CD4-positive, alpha-beta T cell treated with Interleukin-15 for 1 hour (primary cell): ENCODE results near the gene SWAP70.
A peak's percentile ranks its signal among the peaks of the same experiment; 100 is the strongest.
"Not testable (repeated sequence)": the region's sequence is repeated elsewhere in the genome, so short reads cannot be mapped to it uniquely, and the experiment has no call there.

Source experiments
- DNase-seq: peaks from one replicate; pipeline ENCODE4 v3.0.0-alpha.2; 2020

The SWAP70 gene

DNA sequence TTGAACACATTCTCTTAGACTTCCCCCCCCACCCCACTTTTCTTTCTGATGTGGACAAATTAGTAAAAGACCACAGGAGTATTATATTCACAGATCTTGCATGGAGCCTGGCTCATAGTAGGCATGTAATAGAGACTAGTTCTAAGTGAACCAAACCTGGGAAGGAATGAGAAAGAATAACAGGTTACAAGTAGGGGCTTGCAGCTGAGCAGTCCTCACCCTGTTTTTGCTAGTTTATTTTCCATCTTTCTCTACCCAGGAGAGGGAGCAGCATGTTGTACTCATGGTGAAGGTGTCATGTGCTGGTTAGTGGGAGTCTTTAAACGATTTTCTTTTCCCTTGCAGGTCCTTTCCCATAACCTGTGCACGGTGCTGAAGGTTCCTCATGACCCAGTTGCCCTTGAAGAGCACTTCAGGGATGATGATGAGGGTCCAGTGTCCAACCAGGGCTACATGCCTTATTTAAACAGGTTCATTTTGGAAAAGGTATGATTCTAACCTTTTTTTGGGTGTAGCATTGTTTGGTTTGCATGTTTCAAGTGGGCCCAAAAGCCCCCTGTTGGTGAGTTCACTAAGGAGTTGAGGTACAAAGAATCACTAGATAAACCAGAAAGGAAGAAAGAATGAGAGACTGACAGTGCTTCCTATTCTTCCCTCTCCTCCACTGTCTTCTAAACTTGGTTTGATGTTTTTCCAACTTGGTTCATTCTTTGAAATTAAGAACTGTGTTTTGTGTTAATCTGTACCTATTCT is 30.1 kb downstream of the SWAP70 start:
- DNase-seq, result no peak

DNA sequence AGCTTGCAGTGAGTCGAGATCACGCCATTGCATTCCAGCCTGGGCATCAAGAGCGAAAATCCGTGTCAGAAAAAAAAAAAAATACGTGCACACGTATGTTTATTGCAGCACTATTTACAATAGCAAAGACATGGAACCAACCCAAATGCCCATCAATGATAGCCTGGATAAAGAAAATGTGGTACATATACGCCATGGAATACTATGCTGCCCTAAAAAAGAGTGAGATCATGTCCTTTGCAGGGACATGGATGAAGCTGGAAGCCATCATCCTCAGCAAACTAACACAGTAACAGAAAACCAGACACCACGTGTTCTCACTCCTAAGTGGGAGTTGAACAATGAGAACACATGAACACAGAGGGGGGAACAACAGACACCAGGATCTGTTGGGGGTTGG is 31.4 kb downstream of the SWAP70 start:
- DNase-seq, result not testable (repeated sequence)

DNA sequence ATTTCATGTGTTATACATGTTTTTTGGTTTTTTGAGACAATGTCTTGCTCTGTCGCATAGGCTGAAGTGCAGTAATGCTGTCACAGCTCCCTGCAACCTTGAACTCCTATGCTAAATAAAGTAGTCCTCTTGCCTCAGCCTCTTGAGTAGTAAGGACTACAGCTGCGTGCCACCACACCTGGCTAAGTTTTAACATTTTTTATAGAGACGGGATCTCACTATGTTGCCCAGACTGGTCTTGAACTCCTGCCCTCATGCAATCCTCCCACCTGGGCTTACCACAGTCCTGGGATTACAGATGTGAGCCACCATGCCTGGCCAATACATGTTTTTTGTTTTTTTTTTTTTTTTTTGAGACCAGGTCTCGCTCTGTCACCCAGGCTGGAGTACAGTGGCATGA is 33.9 kb downstream of the SWAP70 start:
- DNase-seq, result no peak

- no peak for DNase-seq
Measured at GRCh38 chr11:9700105-9700801, 36.4 kb downstream of the SWAP70 start.

- DNase-seq, result no peak
Measured at GRCh38 chr11:9701799-9702198, 37.9 kb downstream of the SWAP70 start.

DNA sequence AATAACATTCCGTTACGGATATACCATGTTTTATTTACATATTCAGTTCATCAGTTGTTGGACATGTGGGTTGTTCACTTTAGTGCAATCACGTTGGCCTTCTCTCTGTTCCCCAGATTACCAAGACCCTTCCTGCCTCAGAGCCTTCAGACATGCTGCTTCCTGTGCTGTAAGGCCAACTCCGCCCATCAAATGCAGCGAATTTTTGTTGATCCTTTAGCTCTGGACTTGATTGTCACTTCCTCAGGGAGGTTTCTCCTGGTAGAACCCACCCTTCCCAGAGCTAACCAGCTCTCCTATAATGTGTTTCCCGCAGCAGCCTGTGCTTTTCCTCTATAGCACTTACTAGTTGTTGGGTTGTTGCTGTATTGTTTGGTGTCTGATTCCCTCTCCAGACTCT is 39.4 kb downstream of the SWAP70 start:
- no peak for DNase-seq

GRCh38 chr11:9704037-9704436 is 40.2 kb downstream of the SWAP70 start:
- no peak for DNase-seq

GRCh38 chr11:9704620-9705019 is 40.7 kb downstream of the SWAP70 start:
- no peak for DNase-seq

- DNase-seq, result not testable (repeated sequence)
Measured at GRCh38 chr11:9705361-9705760, 41.5 kb downstream of the SWAP70 start.

GRCh38 chr11:9708544-9708943 is 44.7 kb downstream of the SWAP70 start:
- no peak for DNase-seq

DNA sequence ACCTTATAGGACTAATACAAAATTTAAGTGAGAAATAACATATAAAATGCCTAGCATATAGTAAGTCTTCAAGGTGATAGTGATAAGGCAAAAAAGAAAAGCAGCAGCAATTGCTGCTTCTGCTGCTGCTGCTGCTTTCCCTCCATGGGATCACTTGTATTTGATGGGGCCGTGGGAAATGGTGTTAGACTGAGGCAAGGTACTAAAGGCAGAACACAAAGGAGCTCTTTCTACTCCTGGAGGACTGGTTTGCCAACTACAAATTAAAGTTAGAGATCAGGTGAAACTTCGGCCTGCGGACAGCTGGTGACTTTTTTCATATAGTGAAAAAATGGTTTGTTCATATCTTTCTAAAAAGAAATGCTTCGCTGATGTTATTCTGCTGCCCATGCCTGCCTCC is 46.3 kb downstream of the SWAP70 start:
- DNase-seq, result no peak

GRCh38 chr11:9710852-9711251 is 47.0 kb downstream of the SWAP70 start:
- DNase-seq, result no peak

- DNase-seq, result no peak
Measured at GRCh38 chr11:9711454-9712307, 47.8 kb downstream of the SWAP70 start.

- DNase-seq, result no peak
Measured at GRCh38 chr11:9714272-9714940, 50.5 kb downstream of the SWAP70 start.

GRCh38 chr11:9716275-9717039 is 52.6 kb downstream of the SWAP70 start:
- peak; percentile 34 for DNase-seq

- DNase-seq, result no peak
Measured at GRCh38 chr11:9717040-9717357, 53.1 kb downstream of the SWAP70 start.

GRCh38 chr11:9717719-9718118 is 53.8 kb downstream of the SWAP70 start:
- DNase-seq, result no peak

GRCh38 chr11:9718147-9718546 is 54.3 kb downstream of the SWAP70 start:
- DNase-seq, result no peak

DNA sequence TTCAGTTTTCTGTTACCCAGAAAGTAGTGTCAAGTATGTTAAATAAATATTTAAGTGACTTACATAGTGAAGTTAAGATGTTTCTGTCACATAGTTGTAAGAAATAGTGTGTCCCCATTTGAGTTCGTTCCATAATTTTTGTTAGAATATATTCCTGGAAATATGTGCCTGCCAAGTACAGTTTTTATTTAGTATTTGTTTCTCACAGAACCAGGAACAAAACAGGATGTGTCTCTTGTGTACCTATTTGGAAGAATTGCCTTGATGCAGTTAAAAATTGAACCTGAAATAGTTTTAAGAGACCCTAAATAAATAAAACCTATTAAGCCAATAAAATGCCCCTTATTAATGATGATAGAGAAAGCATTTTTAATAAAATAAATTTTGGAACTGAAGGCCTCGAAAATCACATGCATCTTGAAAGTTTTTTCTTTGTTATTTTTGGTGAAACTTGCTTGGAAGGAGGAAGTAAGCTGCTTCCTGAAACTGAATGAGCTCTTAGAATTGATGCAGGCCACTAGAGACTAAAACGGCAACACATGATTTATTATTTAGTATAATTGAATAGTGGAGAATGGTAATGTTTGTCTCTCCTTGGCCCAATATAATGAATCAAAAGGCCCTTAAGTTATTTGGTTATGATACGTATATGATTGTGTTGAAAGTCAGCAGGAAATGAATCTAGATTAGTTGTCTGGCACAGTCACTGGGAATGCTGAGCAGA is 55.9 kb downstream of the SWAP70 start:
- DNase-seq, result no peak

DNA sequence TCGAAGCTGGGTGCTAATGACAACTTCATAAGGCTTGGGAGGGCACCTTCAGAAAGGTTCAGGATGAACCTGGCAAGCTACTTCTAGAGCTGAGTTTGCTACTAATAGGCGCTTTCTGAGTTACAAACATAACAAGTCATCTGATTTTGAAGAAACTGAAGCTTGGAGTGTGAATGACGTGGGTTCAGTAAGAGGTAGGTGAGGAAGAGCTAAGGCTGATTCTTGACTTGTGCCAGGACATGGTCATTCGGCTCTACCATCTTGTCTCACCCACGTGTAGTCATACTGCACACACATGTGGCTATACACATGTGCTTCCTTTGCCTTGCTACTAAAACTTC is 56.4 kb downstream of the SWAP70 start:
- no peak for DNase-seq

- no peak for DNase-seq
Measured at GRCh38 chr11:9722023-9722422, 58.1 kb downstream of the SWAP70 start.

DNA sequence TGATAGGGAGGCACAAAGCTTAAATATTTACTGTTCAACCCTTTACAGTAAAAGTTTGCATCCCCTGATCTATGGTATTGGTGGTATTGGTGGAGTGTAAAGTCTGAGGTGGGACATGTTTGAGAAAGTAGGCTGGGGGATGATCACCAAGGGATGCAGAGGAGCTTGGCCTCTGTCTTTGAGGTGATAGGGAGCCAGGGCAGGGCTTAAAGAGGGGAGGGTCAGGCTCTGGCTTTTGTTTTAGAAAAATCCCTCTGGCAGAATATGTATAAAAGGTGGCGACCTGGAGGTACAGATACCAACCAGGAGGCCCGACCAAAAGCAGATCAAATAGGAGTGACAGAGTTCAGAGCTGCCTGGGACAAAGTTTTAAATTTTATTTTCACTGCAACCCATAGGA is 59.0 kb downstream of the SWAP70 start:
- DNase-seq, result no peak
